ENCODE data around the gene RNLS.

RNLS gene

DNA sequence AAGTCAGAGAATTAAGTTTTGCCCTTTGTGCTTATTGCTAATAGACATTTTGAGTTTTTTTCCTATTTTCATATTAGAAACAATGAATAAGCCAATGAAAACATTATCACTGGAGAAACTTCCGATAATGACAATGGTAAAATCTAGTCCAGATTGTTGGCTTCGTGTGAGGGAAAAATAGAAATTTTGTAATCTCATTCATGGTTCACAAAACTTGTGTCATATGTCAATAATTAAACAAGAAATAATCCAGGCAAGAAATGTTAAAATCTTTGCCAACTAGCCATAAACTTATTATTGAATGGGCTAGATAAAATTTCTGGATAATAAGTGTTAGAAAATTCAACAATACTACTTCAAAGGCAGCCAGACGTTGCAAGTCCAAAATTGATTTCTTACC, 36.6 kb downstream of the RNLS start:
- no peak for DNase-seq

GRCh38 chr10:88545359-88545758, 37.8 kb downstream of the RNLS start:
- DNase-seq = peak; percentile 3

GRCh38 chr10:88544140-88544870, 38.8 kb downstream of the RNLS start:
- DNase-seq = no peak

- no peak for DNase-seq
Measured at GRCh38 chr10:88542522-88542921, 40.6 kb downstream of the RNLS start.

- no peak for DNase-seq
Measured at GRCh38 chr10:88541116-88541626, 41.9 kb downstream of the RNLS start.

DNA sequence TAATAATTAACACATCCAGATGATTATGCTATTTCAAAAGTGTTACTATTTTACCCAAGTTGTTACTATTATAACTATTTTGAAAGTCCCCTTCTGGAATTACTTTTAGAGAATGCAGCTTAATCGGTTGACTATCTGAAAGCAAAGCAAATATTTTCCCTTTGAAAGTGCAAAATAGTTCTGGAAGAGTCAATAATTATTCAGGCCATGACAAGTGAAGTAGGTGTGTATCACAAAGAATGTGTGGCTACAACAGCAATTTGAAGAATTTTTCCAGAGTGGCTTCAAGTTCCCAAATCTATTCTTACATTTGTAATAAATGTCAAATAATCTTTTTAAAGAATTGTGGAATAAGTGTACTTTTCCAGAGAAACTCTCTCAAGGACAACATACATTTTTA, 42.8 kb downstream of the RNLS start:
- DNase-seq = no peak

- DNase-seq = no peak
Measured at GRCh38 chr10:88538048-88538447, 45.1 kb downstream of the RNLS start.

GRCh38 chr10:88537322-88537721, 45.8 kb downstream of the RNLS start:
- DNase-seq = no peak

GRCh38 chr10:88536437-88536836, 46.7 kb downstream of the RNLS start:
- no peak for DNase-seq

GRCh38 chr10:88534072-88534665, 48.9 kb downstream of the RNLS start:
- DNase-seq = no peak

GRCh38 chr10:88531392-88532052, 51.6 kb downstream of the RNLS start:
- no peak for DNase-seq

GRCh38 chr10:88530629-88531391, 52.3 kb downstream of the RNLS start:
- DNase-seq = no peak

GRCh38 chr10:88530093-88530492, 53.0 kb downstream of the RNLS start:
- no peak for DNase-seq

- DNase-seq = no peak
Measured at GRCh38 chr10:88528806-88529570, 54.1 kb downstream of the RNLS start.

DNA sequence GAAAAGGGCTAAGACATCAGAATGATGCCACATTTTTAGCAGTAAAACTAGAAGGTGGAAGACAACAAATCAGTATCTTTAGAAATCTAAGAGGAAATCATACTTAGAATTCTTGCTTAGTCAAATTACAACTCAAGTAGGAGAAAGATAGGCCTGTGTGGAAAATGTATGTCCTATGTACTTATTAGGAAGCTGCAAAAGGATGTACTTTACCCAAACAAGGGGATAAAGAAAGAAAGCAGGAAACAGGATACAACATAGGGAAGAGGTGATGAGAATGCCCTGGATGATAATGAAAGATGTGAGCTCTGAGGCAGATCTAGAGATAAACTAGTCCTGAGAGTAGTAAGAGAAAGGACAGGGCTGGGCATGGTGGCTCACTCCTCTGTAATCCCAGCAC, 54.9 kb downstream of the RNLS start:
- DNase-seq = no peak

DNA sequence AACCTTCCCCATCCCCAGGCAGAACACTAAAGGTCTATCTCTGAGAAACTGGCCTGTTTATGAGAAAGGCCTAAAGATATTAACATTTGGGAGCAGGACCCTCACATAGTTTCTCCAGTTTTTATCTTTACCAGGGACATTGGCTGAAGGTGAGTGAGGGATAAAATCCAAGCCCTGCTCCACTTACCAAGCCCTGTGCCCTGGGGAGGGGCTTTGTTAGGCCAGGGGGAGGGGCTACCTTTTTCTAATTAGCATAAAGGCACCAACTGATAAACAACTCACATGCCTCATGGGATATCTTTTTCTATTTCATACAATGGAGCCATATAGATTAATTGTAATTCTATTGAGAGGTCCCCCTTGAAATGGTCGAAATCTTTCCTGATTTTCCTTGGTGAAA, 55.9 kb downstream of the RNLS start:
- DNase-seq = no peak

DNA sequence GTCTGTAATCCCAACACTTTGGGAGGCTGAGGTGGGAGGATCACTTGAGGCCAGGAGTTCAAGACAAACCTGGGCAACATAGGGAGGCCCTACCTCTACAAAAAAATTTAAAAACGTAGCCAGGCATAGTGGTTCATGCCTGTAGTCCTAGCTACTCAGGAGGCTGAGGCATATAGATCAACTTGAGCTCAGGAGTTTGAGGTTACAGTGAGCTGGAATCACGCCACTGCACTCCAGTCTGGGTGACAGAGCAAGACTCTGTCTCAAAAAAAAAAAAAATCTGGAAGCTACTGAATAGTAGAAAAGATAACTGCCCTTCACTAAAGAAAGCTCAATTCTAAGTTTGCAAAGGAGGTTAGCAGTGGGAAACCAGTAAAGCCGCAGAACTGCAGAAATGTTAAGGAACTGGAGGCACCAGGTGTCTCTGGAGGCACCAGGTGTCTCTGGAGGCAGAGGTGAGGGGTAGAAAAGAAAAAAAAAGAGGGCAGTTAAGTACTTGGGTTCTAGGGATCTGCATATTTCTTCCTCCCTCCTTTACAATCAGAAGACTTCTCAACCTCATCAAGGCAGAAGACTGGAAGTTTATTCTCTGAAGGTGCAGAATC, 56.5 kb downstream of the RNLS start:
- no peak for DNase-seq

- no peak for DNase-seq
Measured at GRCh38 chr10:88525371-88526069, 57.6 kb downstream of the RNLS start.

DNA sequence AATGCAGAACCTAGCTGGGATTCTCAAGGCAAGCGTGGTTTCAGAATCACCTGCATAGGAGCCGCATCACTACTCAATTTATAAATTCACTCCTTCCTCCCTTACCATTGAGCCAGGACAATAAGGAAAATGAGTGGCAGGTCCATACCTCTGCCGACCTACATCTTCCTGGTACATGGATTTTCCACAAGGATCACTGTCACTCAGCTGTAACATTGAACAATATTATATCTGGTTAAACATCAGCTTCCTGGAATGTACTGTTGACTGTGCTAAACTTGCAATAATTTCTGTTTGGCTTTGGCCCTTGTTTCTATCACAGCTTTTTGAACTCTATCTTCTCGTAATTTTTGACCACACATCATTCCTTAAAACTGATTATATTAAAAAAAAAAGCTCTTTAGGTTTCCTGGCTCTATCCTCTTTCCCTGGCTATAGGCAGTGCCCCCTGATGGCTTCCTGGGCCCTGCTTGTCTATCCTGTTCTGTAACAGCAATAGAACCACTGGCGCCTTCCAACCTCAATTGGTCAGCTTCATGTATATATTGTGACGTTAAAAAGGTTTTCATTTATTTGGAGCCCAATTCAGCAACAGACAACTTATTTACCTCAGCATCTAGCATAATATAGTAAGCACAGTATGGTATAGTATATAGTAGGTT, 59.2 kb downstream of the RNLS start:
- no peak for DNase-seq

DNA sequence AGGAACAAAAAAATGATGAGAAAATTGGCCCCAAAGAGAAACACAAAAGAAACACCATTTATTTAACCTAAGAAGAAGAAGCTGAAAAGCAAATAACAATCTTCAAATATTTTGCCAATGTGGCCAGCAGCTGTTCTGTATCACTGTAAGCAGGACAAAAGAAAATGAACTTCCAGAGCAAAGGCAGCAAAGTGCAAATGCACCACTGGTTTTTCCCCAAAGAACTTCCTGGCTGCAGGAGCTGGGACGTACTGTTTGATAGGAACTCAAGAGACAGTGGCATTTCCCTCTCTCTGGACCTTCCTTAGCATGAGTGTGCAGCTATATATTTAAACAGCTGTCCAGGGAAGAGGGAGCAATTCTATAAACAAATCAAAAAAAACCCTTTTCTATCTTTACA, 60.4 kb downstream of the RNLS start:
- no peak for DNase-seq

DNA sequence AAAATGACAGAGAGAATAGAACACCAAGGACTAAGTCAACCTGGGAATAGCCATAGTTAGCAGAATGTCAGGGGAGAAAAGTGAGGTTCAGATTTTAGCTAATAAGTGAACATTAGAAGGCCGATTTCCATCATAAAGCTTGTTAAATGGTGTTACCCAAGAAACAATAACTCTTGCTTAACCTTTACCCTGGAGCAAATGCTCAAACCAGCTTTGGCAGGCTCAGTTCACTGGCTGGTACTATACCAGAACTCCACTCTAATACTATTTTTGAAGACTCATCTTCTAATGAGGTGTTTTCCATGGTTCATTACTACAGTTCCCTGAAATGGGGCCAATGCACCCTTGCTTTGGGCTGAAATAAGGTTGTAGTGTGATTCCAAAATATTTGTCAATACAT, 61.3 kb downstream of the RNLS start:
- DNase-seq = no peak
